HG03558 (cell line): ENCODE measurements around the gene AKAP8.
"Not testable (repeated sequence)": the region's sequence is repeated elsewhere in the genome, so short reads cannot be mapped to it uniquely, and the experiment has no call there.

Source experiments
- ATAC-seq: cut with Tn5 transposase; IDR thresholded peaks from one replicate; pipeline ENCODE4 v1.9.1; 2021; ENCODE audit warnings: moderate number of reproducible peaks; ENCODE audit not compliant: unreplicated experiment; ENCODE audit errors: extremely low read depth

The AKAP8 gene

DNA sequence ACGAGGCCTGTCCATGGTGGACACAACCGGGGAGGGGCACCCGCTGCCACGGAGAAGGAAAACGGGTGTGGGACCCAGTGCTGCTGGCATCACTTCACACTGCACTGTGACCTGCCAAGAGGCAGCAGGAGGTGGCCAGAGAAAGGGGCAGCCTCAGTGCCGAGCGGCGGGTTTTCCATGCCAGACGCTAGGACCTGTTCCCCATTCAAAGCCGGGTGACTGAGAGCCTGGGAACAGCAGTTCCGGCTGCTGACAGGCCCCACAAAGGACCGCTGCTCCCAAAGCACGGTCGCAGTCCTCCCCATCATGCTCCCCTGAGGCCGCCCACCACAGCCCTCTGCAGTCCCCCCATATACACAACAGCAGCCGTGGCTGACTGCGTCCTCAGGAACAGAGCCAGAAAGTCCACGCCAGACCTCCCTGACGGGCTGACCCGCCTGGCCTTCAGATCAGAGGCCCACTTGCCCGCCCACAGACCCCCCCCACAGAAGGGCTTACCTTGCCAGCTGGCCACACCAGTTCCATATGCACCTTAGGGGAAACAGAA is 5.4 kb downstream of the AKAP8 start:
- ATAC-seq, result no peak

- ATAC-seq, result no peak
Measured at GRCh38 chr19:15373644-15374043, 5.9 kb downstream of the AKAP8 start.

DNA sequence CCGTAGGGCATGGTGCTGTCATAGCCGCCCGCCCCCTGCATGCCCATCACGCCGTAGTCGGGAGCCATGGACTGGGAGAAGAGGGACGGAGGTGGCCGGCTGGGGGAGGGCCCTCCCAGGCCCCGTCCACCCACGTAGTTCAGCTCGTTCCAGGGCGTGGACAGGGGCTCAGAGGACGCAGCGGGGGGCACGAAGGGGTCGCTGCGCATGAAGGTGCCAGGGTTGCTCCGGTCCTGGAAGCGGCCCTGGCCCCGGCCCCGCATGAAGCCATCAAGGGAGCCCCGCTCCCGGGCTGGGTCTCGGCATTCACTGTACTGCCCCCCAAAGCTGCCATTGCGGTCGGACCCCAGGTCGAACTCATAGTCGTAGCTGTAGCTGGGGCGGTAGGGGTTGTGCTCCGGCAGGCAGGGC is 6.7 kb downstream of the AKAP8 start:
- ATAC-seq, result no peak

- ATAC-seq, result no peak
Measured at GRCh38 chr19:15372470-15372869, 7.1 kb downstream of the AKAP8 start.

GRCh38 chr19:15371786-15372380 is 7.7 kb downstream of the AKAP8 start:
- ATAC-seq, result no peak

- no peak for ATAC-seq
Measured at GRCh38 chr19:15371119-15371518, 8.5 kb downstream of the AKAP8 start.

DNA sequence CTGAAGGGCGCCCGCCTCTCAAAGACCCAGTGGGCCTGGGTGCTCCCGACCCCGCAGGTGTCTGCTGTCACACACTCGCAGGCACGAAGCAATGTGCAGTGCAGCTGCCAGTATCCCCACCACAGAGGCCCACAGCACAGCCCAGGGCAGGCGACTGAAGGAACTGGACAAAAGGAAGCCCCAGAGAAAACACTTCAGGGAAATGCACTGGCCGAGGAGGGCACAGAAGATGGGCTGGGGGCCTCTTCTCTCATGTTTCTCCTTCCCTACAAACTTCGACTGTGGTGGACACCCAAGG is 10.0 kb downstream of the AKAP8 start:
- no peak for ATAC-seq

DNA sequence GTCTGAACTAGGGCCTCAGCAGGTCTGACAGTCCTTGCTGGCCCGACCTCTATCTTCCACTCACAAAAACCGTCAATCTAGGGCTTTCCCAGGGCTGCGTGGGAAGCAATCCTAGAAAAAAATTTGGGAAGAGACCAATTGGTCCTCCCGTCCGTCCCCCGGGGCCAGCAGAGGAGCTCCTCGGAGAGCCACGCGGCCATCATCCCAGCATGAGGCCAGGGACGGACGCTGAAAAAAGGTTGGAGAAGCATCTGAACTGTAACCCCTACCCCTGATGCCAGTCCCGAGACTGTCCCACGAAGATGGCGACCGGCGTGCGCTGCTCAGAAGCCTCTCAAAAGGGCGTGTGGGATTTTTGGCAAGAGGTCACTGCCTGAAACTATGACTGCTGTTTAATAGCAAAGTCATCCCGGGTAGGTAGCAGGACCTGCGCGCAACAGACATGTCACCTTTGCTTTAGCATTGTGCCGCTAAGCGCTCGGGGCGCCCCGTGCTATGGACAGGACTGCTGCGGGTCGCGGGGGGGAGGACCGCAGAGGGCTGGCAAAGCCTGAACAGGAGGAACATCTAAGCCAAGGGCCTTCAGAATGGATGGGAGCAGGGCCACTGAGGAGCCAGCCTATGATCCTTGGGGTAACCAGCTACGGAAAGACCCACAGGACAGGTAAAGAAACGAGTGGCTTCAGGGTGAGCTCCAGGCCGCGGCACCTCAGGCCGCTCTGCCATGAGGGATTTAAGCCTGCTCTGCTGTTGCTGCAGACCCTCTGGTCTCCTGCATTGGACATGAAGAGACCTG is 10.6 kb downstream of the AKAP8 start:
- ATAC-seq, result no peak

GRCh38 chr19:15368051-15368632 is 11.4 kb downstream of the AKAP8 start:
- ATAC-seq, result no peak

GRCh38 chr19:15367439-15367838 is 12.1 kb downstream of the AKAP8 start:
- no peak for ATAC-seq

- no peak for ATAC-seq
Measured at GRCh38 chr19:15365264-15365663, 14.3 kb downstream of the AKAP8 start.

- ATAC-seq, result not testable (repeated sequence)
Measured at GRCh38 chr19:15363791-15364190, 15.8 kb downstream of the AKAP8 start.

- not testable (repeated sequence) for ATAC-seq
Measured at GRCh38 chr19:15363048-15363447, 16.5 kb downstream of the AKAP8 start.

DNA sequence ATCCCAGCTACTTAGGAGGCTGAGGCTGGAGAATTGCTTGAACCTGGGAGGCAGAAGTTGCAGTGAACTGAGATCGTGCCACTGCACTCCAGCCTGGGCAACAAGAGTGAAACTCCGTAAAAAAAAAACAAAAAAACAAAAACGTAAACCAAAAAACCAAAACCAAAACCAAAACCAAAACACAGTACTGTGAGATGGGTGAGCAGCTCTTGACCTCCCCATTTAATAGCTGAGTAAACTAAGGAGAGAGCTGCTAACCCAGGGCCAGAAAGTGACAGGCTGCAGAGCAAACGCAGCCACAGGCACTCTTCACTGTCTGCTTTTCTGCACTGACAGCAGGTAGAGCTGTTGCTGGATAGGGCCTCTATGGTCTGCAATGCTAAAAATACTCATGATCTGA is 19.6 kb downstream of the AKAP8 start:
- not testable (repeated sequence) for ATAC-seq

DNA sequence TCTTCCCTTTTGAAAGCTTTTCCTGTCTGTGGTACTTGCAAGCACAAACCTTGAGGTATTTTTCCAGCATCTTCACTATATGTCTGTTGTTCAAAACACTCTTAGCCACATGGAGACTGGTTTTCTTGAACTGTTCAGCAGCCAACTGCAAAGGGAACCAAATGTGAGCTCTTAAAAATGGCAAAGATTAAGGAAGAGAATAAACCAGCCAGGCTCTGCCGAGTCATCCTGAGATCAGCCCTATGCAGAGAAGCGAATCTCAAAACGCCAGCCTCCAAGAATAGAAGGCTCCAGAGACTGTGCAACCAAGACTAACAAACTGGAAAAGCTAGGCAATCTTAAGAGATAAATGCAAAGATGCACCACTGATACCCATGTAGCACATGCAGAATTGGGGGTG is 20.7 kb downstream of the AKAP8 start:
- no peak for ATAC-seq

GRCh38 chr19:15357906-15358305 is 21.7 kb downstream of the AKAP8 start:
- ATAC-seq, result no peak

DNA sequence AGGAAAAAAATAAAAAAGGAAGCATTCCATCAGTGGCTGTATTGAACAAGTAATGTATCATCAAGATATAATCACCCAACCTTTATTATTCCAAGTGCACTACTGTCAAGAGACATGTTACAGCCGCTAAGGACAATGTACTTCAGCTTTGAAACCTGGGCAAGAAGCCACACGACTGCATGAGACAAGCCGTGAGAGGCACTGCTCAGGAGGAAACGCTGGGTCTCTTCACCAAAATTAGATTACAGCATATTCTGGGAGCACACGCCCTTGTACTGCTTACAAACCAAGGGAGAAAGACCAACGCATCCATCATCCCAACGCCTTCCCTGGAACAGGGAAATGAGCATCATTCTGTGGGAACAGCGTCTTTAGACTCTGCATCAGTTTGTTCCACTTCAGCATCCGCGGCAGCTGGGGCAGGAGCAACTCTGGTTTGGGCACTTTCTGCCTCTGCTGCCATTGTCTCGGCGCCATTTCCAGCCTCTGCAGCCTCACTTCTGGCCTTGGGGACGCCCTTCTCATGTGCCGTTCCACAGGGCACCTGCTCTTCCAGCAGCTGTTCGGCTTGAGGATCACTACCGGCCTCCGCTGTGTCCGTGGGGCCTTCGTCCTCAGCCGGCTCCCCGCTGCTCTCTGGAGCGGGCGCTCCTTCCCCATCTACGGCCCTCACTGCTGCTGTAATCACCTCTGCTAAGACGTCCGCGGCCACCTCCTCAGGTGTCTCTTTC is 24.9 kb downstream of the AKAP8 start:
- no peak for ATAC-seq

- ATAC-seq, result no peak
Measured at GRCh38 chr19:15353908-15354307, 25.7 kb downstream of the AKAP8 start.

GRCh38 chr19:15352535-15352934 is 27.1 kb downstream of the AKAP8 start:
- not testable (repeated sequence) for ATAC-seq

GRCh38 chr19:15341328-15341727 is 38.3 kb downstream of the AKAP8 start:
- not testable (repeated sequence) for ATAC-seq

GRCh38 chr19:15340086-15340485 is 39.5 kb downstream of the AKAP8 start:
- ATAC-seq, result no peak
